Measurements from ENCODE around the gene CORO2A.

- TF ChIP-seq ZBTB7A (IDR thresholded peaks at IDR 0.05; ENCODE audit: low read depth) (no peak), REST (IDR thresholded peaks at IDR 0.05; ENCODE audit: low read depth) (no peak), FOXM1 (IDR thresholded peaks at IDR 0.05; ENCODE audit: borderline replicate concordance, low read depth) (no peak), TCF12 (IDR thresholded peaks at IDR 0.05; ENCODE audit: low read depth) (no peak), CEBPB (IDR thresholded peaks at IDR 0.05) (no peak), MAX (IDR thresholded peaks at IDR 0.05) (no peak), TAF1 (IDR thresholded peaks at IDR 0.05; ENCODE audit: low read depth) (no peak), EGR1 (IDR thresholded peaks at IDR 0.05) (no peak), EP300 (IDR thresholded peaks at IDR 0.05; ENCODE audit: borderline replicate concordance) (no peak), YY1 (IDR thresholded peaks at IDR 0.05; ENCODE audit: low read depth) (no peak), USF1 (IDR thresholded peaks at IDR 0.05) (no peak), TEAD4 (IDR thresholded peaks at IDR 0.05) (no peak), NFIC (IDR thresholded peaks at IDR 0.05) (no peak), RAD21 (IDR thresholded peaks at IDR 0.05; ENCODE audit: low read depth) (no peak)
Observed at GRCh38 chr9:98191181-98191608, 1.2 kb downstream of the CORO2A start.

Data from Ishikawa (cell line).